ENCODE results near the gene ARHGAP21.

ARHGAP21 gene

GRCh38 chr10:24533981-24534380 lies 189.7 kb downstream of the ARHGAP21 start:
- DNase-seq (ENCODE audit: low spot score): no peak
